ENCODE measurements around the gene MUC13. TPM values are rescaled to one million over a fixed set of nuclear protein-coding genes. Genes with fewer than 3 reads are reported as not detected.

MUC13 gene
- total and polyA plus RNA-seq, 2 experiments from 2014 or later = 0.06 TPM; not detected in 1

- Histone ChIP-seq H3K27me3 (no peaks in the 10 kb centered on the region), H3K27ac (peak overlapping the region; percentile 51), H3K4me1 (ENCODE audit: low read depth) (peaks cover 6% of the 10 kb centered on the region), H3K4me3 (no peak overlapping the region), H3K36me3 (no peaks in the 10 kb centered on the region), H3K9me3 (ENCODE audit: low read depth) (no peaks in the 10 kb centered on the region)
- DNase-seq (ENCODE audit: low read depth in 1 of 2, low spot score in 1 of 2) = peak; percentile 11 to 35
- TF ChIP-seq CTCF (IDR thresholded peaks at IDR 0.05; ENCODE audit: low read depth, low read length) = no peak
Measured at GRCh38 chr3:124916837-124917409, 17.6 kb downstream of the MUC13 start.

DNA sequence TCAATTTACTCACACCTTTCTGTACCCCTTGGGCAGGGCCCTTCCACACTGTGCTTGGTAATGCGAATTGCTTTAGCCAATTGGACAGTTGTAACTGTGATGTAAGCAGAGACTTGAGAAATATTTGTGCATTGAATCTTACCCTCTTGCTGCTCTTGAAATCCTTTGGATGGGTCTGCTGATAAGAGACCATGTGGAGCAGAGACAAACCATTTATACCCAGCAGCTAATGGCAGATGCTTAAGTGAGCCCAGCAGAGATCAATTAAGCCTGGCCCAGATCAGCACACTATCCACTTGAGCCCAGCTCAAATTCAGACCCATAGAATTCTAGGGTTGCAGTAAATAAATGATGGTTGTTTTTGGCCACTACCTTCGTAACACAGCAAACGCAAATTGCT is 19.3 kb downstream of the MUC13 start:
- no peaks in the 10 kb centered on the region for H3K27me3 ChIP-seq
- H3K27ac ChIP-seq = no peak overlapping the region
- H3K4me3 ChIP-seq = no peak overlapping the region
- peaks cover 6% of the 10 kb centered on the region for H3K4me1 ChIP-seq (ENCODE audit: low read depth)
- no peaks in the 10 kb centered on the region for H3K9me3 ChIP-seq (ENCODE audit: low read depth)
- TF ChIP-seq CTCF (IDR thresholded peaks at IDR 0.05; ENCODE audit: low read depth, low read length) = no peak
- H3K36me3 ChIP-seq = no peaks in the 10 kb centered on the region
- DNase-seq (ENCODE audit: low read depth in 1 of 2, low spot score in 1 of 2) = no peak

GRCh38 chr3:124907957-124908356 is 26.6 kb downstream of the MUC13 start:
- TF ChIP-seq CTCF (IDR thresholded peaks at IDR 0.05; ENCODE audit: low read depth, low read length) = no peak
- no peaks in the 10 kb centered on the region for H3K27me3 ChIP-seq
- DNase-seq (ENCODE audit: low read depth in 1 of 2, low spot score in 1 of 2) = no peak
- H3K36me3 ChIP-seq = no peaks in the 10 kb centered on the region
- no peak overlapping the region for H3K27ac ChIP-seq
- H3K4me3 ChIP-seq = no peak overlapping the region
- H3K9me3 ChIP-seq (ENCODE audit: low read depth) = no peaks in the 10 kb centered on the region
- H3K4me1 ChIP-seq (ENCODE audit: low read depth) = no peaks in the 10 kb centered on the region

DNA sequence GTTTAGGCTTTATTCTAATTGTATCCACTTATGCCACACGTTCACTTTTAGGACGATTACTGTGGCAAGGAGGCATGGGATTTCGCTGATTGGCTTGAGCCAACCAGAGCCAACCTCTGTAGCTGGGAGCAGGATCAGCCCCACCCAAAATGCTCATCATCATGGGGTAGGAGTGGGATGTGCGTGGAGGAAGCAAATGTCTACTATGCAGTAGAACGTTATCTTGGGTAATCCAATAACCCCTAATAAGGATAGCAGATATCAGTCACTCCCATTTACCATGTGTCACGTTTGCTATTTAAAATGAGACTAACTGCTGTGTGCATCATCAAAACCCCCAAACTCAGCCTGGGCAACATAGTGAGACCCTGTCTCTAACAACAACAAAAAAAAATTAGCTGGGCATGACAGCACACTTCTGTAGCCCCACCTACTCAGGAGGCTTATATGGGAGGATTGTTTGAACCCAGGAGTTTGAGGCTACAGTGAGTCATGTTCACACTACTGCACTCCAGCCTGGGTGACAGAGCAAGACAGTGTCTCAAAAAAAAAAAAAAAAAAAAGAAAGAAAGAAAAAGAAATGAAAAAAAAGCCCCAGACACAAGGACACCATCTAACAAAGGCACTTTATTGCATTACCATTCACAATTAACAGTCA is 29.6 kb downstream of the MUC13 start:
- H3K27ac ChIP-seq = no peak overlapping the region
- H3K4me1 ChIP-seq (ENCODE audit: low read depth) = no peaks in the 10 kb centered on the region
- no peaks in the 10 kb centered on the region for H3K27me3 ChIP-seq
- TF ChIP-seq CTCF (IDR thresholded peaks at IDR 0.05; ENCODE audit: low read depth, low read length) = no peak
- no peak overlapping the region for H3K4me3 ChIP-seq
- no peaks in the 10 kb centered on the region for H3K9me3 ChIP-seq (ENCODE audit: low read depth)
- H3K36me3 ChIP-seq = no peaks in the 10 kb centered on the region
- no peak for DNase-seq (ENCODE audit: low read depth in 1 of 2, low spot score in 1 of 2)

DNA sequence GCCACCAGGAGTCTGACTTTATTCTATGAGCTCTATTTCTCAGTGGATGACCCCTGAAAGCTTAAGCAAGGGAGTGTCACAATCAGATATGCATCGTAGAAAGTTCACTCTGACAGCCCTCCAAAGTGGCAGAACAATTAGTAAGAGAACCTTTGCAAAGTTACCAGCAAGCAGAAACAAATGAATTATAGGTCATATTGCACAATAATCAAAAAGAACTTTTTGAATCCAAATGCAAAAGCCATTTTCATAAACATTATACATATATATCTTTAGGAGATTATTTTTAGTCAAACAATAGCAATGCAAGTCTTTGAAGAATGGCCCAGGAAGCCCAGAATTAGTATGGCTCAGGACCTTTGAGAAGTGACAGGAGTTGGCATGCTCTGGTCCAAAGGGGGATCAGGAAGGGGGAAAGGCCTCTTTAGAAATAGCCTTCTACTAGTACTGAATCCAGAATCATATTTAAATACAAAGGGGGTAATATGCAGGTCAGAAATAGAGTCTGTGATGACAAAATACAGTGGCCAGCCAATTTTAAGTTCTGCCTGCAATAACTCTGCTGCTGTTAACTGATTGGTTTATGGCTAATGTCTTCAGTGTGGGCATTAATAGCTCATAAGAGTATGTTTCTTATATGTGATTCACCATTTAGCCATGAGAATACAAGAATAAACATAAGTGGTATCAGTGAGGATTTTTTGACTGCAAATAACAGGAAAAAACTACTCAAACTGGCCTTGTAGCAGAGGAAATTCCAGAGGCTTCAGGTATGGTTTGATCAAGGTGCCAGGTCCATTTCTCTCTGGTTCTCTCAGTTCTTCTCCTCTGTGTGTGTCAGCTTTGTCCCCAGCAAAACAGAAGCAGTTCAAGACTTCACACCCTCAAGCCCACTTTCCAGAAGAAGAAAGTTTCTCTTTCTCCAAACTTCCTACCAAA is 30.4 kb downstream of the MUC13 start:
- H3K36me3 ChIP-seq = no peaks in the 10 kb centered on the region
- DNase-seq (ENCODE audit: low read depth in 1 of 2, low spot score in 1 of 2) = no peak
- no peaks in the 10 kb centered on the region for H3K4me1 ChIP-seq (ENCODE audit: low read depth)
- H3K9me3 ChIP-seq (ENCODE audit: low read depth) = no peaks in the 10 kb centered on the region
- H3K4me3 ChIP-seq = no peak overlapping the region
- H3K27me3 ChIP-seq = no peaks in the 10 kb centered on the region
- no peak overlapping the region for H3K27ac ChIP-seq
- TF ChIP-seq CTCF (IDR thresholded peaks at IDR 0.05; ENCODE audit: low read depth, low read length) = no peak

Measured in cardiac muscle cell (in vitro differentiated cells and primary cell).